Upper lobe of left lung (tissue), 4 donors: ENCODE results near the gene NR3C1.

Experiments
- EP300 ChIP-seq, 4 donors: sonication (generic); formaldehyde crosslinking; IDR thresholded peaks; one replicate each; pipeline ENCODE4 v1.5.1; 2017; ENCODE audit warnings: antibody characterized with exemption in 4 of 4, control low read depth in 2 of 4
- POLR2A ChIP-seq, 4 donors: fragments of 450-650 bp; IDR thresholded peaks; one replicate each; pipeline ENCODE4 v1.5.1; 2016 to 2017; ENCODE audit warnings: antibody characterized with exemption in 4 of 4, mild to moderate bottlenecking in 2 of 4
- POLR2AphosphoS5 ChIP-seq, 2 donors: sonication (generic); formaldehyde crosslinking; IDR thresholded peaks; one replicate each; pipeline ENCODE4 v1.5.1; 2017; ENCODE audit warnings: antibody characterized with exemption in 2 of 2
- TF ChIP-seq, protein P1 (sequence below), 6 experiments: fragments of 450-650 bp in 4 of 6; fragments of 200-600 bp in 2 of 6; sonication (generic) in 2 of 6; IDR thresholded peaks; one replicate each; pipeline ENCODE4 v1.5.1; 2016 to 2019; ENCODE audit warnings: antibody characterized with exemption in 6 of 6

DNA sequence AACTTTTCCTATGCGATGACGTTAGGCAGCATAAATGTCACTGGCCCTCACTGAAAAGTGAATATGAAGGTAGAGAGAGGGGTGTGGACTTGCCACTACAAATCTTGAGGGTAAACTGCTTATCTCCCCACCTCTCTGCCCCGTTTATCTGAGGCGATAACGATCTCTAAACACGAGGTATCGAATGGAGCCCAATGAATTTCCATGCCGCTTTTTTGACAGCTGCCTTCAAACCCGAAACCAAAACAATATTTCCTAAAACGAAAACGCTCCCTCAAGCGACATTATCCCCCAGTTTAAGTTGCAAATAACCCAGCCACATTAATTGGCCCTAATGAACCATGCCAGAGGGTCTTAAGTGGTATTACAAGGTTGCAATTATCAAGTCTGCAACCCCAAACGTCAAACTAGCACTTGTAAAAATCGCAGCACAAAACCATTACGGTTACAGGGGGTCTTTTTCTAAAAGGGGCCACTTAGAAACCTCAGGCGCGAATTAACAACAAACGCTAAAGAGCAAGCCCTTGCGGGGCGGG lies 1.4 kb downstream of the NR3C1 start:
- TF ChIP-seq, protein P1, sequence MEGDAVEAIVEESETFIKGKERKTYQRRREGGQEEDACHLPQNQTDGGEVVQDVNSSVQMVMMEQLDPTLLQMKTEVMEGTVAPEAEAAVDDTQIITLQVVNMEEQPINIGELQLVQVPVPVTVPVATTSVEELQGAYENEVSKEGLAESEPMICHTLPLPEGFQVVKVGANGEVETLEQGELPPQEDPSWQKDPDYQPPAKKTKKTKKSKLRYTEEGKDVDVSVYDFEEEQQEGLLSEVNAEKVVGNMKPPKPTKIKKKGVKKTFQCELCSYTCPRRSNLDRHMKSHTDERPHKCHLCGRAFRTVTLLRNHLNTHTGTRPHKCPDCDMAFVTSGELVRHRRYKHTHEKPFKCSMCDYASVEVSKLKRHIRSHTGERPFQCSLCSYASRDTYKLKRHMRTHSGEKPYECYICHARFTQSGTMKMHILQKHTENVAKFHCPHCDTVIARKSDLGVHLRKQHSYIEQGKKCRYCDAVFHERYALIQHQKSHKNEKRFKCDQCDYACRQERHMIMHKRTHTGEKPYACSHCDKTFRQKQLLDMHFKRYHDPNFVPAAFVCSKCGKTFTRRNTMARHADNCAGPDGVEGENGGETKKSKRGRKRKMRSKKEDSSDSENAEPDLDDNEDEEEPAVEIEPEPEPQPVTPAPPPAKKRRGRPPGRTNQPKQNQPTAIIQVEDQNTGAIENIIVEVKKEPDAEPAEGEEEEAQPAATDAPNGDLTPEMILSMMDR (IDR thresholded peaks at IDR 0.05), result no peak
- no peak for TF ChIP-seq POLR2A (IDR thresholded peaks at IDR 0.05)
- no peak for TF ChIP-seq EP300 (IDR thresholded peaks at IDR 0.05)
- TF ChIP-seq POLR2AphosphoS5 (IDR thresholded peaks at IDR 0.05), result no peak
